Measurements from ENCODE around the gene PDE9A.

Gene PDE9A

DNA sequence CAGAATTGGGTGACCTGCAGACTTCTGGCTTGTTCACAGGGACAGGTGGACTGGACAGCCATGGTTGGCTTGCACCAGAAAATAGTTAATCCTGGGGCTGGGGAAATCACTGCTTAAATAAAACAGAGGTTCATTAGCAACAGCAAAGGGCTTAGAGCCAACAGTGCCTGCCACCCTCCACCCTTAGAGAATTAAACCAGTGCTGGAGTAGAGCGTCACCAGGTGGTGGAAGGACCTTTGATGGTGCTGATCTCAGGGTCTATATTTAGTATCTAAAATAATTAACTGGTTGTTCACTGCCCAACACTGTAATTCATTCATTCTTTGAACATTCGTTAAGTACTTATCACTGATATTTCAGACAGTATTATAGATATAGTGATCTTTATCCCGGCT, 34.7 kb upstream of the PDE9A start:
- H3K9ac ChIP-seq (ENCODE audit: low read depth, low read length): no peak overlapping the region
- no peaks in the 10 kb centered on the region for H3K9me3 ChIP-seq (ENCODE audit: insufficient read depth, low read length, severe bottlenecking)
- TF ChIP-seq, protein P1, sequence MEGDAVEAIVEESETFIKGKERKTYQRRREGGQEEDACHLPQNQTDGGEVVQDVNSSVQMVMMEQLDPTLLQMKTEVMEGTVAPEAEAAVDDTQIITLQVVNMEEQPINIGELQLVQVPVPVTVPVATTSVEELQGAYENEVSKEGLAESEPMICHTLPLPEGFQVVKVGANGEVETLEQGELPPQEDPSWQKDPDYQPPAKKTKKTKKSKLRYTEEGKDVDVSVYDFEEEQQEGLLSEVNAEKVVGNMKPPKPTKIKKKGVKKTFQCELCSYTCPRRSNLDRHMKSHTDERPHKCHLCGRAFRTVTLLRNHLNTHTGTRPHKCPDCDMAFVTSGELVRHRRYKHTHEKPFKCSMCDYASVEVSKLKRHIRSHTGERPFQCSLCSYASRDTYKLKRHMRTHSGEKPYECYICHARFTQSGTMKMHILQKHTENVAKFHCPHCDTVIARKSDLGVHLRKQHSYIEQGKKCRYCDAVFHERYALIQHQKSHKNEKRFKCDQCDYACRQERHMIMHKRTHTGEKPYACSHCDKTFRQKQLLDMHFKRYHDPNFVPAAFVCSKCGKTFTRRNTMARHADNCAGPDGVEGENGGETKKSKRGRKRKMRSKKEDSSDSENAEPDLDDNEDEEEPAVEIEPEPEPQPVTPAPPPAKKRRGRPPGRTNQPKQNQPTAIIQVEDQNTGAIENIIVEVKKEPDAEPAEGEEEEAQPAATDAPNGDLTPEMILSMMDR (IDR thresholded peaks at IDR 0.05; ENCODE audit: borderline replicate concordance, extremely low read depth, low read length, poor library complexity, severe bottlenecking): no peak
- no peak for TF ChIP-seq EZH2 (IDR thresholded peaks at IDR 0.05; ENCODE audit: borderline replicate concordance, low read depth, low read length, severe bottlenecking)
- no peaks in the 10 kb centered on the region for H3K36me3 ChIP-seq (ENCODE audit: insufficient read depth, low read length)
- no peaks in the 10 kb centered on the region for H3K79me2 ChIP-seq (ENCODE audit: insufficient read depth, low read length)
- H3K4me3 ChIP-seq (ENCODE audit: low read depth in 1 of 2, low read length in 2 of 2): no peak overlapping the region
- no peak for ATAC-seq (ENCODE audit: insufficient read depth, low read depth)
- peaks cover 20% of the 10 kb centered on the region for H3K4me1 ChIP-seq (ENCODE audit: insufficient read depth, low read length)
- peaks cover 14% of the 10 kb centered on the region; the same call in 1 of the 2 replicates for H4K20me1 ChIP-seq (ENCODE audit: insufficient read depth, low read length)
- no peak for DNase-seq
- peaks cover 15% of the 10 kb centered on the region for H3K27me3 ChIP-seq (ENCODE audit: insufficient read depth, low read length, poor library complexity)
- no peak overlapping the region for H3K27ac ChIP-seq (ENCODE audit: low read length)
- no peak overlapping the region for H3K4me2 ChIP-seq (ENCODE audit: insufficient read depth, low read length)
- H2AFZ ChIP-seq (ENCODE audit: low read depth, low read length): no peak overlapping the region

DNA sequence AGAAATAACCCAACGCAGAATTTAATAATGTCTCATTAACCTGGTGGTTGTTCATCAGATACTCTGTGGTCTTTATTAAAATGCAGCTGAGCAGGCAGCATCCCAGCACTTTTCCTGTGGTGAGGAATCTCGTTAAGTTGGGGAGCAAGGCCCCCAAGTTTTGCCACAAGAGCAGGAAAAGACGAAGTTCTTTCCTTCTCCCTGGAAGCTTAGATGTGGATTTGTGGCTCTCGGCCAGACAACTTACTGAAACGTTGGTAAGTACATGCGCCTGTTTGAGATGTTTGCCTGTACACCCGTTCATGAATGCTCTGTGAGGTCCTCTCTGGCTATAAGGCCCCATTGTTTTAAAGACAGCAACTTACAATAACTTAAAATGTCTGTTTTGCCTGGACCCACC, 34.3 kb upstream of the PDE9A start:
- ATAC-seq (ENCODE audit: insufficient read depth, low read depth): no peak
- peaks cover 15% of the 10 kb centered on the region for H3K27me3 ChIP-seq (ENCODE audit: insufficient read depth, low read length, poor library complexity)

DNA sequence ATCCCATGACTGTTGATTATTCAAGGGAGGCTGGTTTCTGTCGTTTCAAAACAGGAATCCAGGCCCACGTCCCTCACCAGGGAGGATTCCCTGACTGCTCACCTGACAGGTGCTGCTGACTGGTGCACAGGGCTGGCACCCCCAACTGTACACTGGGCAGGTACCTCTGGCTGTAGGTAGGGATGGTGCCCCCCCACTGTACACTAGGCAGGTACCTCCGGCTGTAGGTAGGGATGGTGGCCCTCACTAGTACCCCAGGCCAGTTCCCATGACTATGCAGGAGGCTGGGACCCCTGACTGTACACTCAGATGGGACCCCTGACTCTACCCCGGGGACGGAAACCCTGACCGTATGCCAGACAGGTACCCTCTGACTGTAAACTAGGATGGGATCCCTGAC, 33.6 kb upstream of the PDE9A start:
- H3K36me3 ChIP-seq (ENCODE audit: insufficient read depth, low read length): no peaks in the 10 kb centered on the region
- no peak overlapping the region for H3K4me3 ChIP-seq (ENCODE audit: low read depth in 1 of 2, low read length in 2 of 2)
- no peak for TF ChIP-seq EZH2 (IDR thresholded peaks at IDR 0.05; ENCODE audit: borderline replicate concordance, low read depth, low read length, severe bottlenecking)
- TF ChIP-seq, protein P1 (IDR thresholded peaks at IDR 0.05; ENCODE audit: borderline replicate concordance, extremely low read depth, low read length, poor library complexity, severe bottlenecking): no peak
- H2AFZ ChIP-seq (ENCODE audit: low read depth, low read length): no peak overlapping the region
- H3K27me3 ChIP-seq (ENCODE audit: insufficient read depth, low read length, poor library complexity): peaks cover 15% of the 10 kb centered on the region
- no peaks in the 10 kb centered on the region for H3K79me2 ChIP-seq (ENCODE audit: insufficient read depth, low read length)
- no peak overlapping the region for H3K4me2 ChIP-seq (ENCODE audit: insufficient read depth, low read length)
- no peaks in the 10 kb centered on the region for H3K9me3 ChIP-seq (ENCODE audit: insufficient read depth, low read length, severe bottlenecking)
- no peak overlapping the region for H3K27ac ChIP-seq (ENCODE audit: low read length)
- peaks cover 9% of the 10 kb centered on the region for H3K4me1 ChIP-seq (ENCODE audit: insufficient read depth, low read length)
- ATAC-seq (ENCODE audit: insufficient read depth, low read depth) (no peak), DNase-seq (no peak)
- H3K9ac ChIP-seq (ENCODE audit: low read depth, low read length): no peak overlapping the region
- peaks cover 9% of the 10 kb centered on the region; the same call in 1 of the 2 replicates for H4K20me1 ChIP-seq (ENCODE audit: insufficient read depth, low read length)

More for the DNA sequence above, 34.3 kb upstream of the PDE9A start:
- Histone ChIP-seq H2AFZ (ENCODE audit: low read depth, low read length) (no peak overlapping the region), H3K36me3 (ENCODE audit: insufficient read depth, low read length) (no peaks in the 10 kb centered on the region), H3K4me1 (ENCODE audit: insufficient read depth, low read length) (peaks cover 15% of the 10 kb centered on the region), H3K9me3 (ENCODE audit: insufficient read depth, low read length, severe bottlenecking) (no peaks in the 10 kb centered on the region), H3K27ac (ENCODE audit: low read length) (no peak overlapping the region), H3K4me2 (ENCODE audit: insufficient read depth, low read length) (no peak overlapping the region), H4K20me1 (ENCODE audit: insufficient read depth, low read length) (peaks cover 12% of the 10 kb centered on the region; the same call in 1 of the 2 replicates), H3K9ac (ENCODE audit: low read depth, low read length) (no peak overlapping the region), H3K79me2 (ENCODE audit: insufficient read depth, low read length) (no peaks in the 10 kb centered on the region), H3K4me3 (ENCODE audit: low read depth in 1 of 2, low read length in 2 of 2) (no peak overlapping the region)
- no peak for DNase-seq
- TF ChIP-seq, protein P1 (IDR thresholded peaks at IDR 0.05; ENCODE audit: borderline replicate concordance, extremely low read depth, low read length, poor library complexity, severe bottlenecking): no peak
- TF ChIP-seq EZH2 (IDR thresholded peaks at IDR 0.05; ENCODE audit: borderline replicate concordance, low read depth, low read length, severe bottlenecking): no peak

Data from DND-41 (cell line).